Retinal pigment epithelial cell (primary cell): Measurements from ENCODE around the gene BRINP2.

Experiments used
- DNase-seq: peaks from one replicate; pipeline ENCODE4 v3.0.0-alpha.2; 2010; ENCODE audit warnings: low read depth
- H3K4me3 ChIP-seq: 2 replicates; pipeline ENCODE4 v1.5.1; 2011; ENCODE audit warnings: mild to moderate bottlenecking, low read length, control low read depth, moderate library complexity
- CTCF ChIP-seq: conservative IDR thresholded peaks from 2 replicates; pipeline ENCODE4 v1.5.1; 2011; ENCODE audit warnings: low read depth, low read length, control low read depth, inconsistent platforms

The BRINP2 gene

GRCh38 chr1:177270863-177271262 is 100.1 kb downstream of the BRINP2 start:
- no peak for DNase-seq
- no peak overlapping the region for H3K4me3 ChIP-seq
- no peak for TF ChIP-seq CTCF

DNA sequence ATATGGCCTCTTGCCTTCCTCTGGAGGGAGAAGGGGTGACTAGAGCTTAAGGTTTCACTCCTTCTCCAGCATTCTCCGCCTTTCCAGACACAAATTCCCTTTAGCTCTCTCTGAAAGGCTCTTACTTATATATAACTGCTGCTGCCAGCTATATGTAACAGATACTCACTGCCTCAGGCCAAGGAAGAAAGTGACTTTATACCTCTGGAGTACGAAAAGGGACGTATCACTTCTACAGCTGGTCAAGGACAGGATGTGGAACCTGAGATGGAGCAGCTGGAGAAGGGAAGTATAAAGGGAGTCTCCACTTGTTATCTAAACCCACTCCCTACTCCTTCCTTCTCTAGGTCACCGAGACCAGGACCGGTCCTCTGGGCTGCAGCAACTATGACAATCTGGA is 102.4 kb downstream of the BRINP2 start:
- DNase-seq, result no peak
- no peak overlapping the region for H3K4me3 ChIP-seq
- no peak for TF ChIP-seq CTCF

DNA sequence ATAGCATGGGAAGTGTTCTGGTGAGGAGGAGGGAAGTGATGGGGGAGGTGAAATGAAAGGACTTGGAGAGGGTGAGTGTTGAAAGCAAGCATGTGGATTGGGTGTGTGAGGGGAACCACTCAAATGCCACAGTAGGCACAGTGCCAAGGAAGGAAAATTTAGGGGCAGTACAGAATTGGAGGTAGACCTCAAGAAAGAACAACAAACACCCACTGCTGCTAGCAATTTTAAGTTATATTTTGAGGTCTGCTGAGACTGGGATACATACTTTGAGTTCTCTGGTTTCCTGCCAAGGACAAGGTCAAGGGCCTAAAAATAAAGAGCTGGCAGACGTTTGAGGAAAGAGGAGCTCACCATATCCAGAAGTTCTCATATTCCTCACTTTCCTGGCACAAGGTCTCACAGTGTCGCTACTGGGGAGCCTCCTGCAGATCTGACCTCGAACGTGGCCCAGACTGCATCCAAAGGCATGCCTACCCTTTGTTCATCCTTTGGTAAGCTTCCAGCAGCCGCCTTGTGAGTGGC is 104.0 kb downstream of the BRINP2 start:
- no peak overlapping the region for H3K4me3 ChIP-seq
- DNase-seq, result peak; percentile 33
- TF ChIP-seq CTCF, result no peak

GRCh38 chr1:177275736-177276135 is 105.0 kb downstream of the BRINP2 start:
- no peak for DNase-seq
- TF ChIP-seq CTCF, result no peak
- no peak overlapping the region for H3K4me3 ChIP-seq

DNA sequence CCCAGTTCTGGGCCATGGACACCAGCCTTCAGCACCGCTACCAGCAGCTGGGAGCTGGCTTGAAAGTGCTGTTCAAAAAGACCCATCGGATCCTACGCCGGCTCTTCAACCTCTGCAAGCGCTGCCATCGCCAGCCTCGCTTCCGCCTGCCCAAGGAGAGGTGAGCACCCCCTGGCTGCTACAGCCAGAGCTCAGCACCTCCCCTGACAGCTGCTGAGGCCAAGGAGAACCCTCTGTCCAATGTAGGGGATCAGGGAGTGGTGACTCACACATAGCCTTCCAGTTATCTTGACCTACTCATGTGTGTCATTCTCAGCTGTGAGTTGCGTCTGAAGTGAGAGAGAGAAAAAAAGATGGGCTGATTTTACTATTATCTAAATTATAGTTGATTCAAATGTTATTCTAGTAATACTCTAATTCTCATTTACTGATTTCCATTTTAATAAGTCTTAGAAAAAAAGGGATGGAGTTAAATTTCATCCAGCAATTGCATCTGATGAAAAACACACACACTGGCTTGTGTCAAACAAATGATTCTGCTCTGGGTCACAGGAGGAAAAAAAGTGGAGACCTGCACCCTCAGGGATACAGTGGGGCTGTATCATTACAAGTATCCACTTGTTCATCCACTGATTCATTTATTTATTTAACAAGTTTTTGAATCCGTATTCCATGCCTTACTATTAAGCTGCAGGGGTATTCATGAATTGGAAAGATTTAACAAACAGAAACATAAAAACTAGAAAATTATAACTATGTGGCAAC is 108.0 kb downstream of the BRINP2 start:
- no peak overlapping the region for H3K4me3 ChIP-seq
- no peak for DNase-seq
- peak; percentile 19 for TF ChIP-seq CTCF

- no peak overlapping the region for H3K4me3 ChIP-seq
- TF ChIP-seq CTCF, result no peak
- no peak for DNase-seq
Observed at GRCh38 chr1:177281901-177282300, 111.1 kb downstream of the BRINP2 start.

DNA sequence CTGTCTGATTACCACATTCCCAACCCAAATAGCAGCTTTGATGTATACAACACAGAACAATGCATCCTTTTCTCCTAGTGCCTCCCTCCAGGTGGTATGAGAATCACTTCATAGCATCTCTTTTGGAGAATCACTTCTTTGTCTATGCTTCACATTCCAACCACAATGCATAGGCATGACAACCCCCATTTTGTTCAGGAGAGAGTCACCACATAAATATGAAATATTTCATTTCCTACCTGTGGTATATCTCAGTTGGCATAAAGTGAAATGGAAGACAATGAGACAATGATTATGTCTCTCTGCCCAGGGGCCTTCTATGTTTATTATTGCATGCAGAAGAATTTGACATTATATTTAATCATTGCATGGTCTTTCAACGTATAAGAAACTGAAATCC is 112.2 kb downstream of the BRINP2 start:
- DNase-seq, result no peak
- TF ChIP-seq CTCF, result no peak
- no peak overlapping the region for H3K4me3 ChIP-seq
